Measurements from ENCODE around the gene ZBTB48.

DNA sequence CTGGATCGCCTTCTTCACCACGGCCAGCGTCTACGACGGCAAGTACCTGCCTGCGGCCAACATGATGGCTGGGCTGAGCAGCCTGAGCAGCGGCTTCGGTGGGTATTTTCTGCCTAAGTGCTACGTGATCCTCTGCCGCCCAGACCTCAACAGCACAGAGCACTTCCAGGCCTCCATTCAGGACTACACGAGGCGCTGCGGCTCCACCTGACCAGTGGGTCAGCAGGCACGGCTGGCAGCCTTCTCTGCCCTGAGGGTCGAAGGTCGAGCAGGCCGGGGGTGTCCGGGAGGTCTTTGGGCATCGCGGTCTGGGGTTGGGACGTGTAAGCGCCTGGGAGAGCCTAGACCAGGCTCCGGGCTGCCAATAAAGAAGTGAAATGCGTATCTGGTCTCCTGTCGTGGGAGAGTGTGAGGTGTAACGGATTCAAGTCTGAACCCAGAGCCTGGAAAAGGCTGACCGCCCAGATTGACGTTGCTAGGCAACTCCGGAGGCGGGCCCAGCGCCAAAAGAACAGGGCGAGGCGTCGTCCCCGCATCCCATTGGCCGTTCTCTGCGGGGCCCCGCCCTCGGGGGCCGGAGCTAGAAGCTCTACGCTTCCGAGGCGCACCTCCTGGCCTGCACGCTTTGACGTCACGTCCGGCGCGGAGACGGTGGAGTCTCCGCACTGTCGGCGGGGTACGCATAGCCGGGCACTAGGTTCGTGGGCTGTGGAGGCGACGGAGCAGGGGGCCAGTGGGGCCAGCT is at the start of gene ZBTB48:
- TF ChIP-seq POLR2A (IDR thresholded peaks at IDR 0.05; ENCODE audit: low read length) (peak; percentile 95), GATA1 (IDR thresholded peaks at IDR 0.05; ENCODE audit: low read depth, low read length) (no peak)
